IMR-90 (cell line): ENCODE measurements around the gene HDAC2. TPM values are rescaled to one million over a fixed set of nuclear protein-coding genes. Genes with fewer than 3 reads are reported as not detected.

Experiments used
- ATAC-seq: fragments of 200-7000 bp; cut with Tn5 transposase; 2 replicates; pipeline ENCODE4 v1.9.1; 2020; ENCODE audit warnings: low read depth, mild to moderate bottlenecking, moderate library complexity
- BruUV-seq: library from RNA; stranded (reverse); fragments of 400-500 nt; replicated peaks from 2 replicates; lab custom pipeline; 2021; lab: Mats Ljungman, UMichigan
- CTCF ChIA-PET: fragments of 300-600 bp; formaldehyde crosslinking; extraction: SDS; loops from one replicate; lab custom pipeline; 2021; ENCODE audit warnings: antibody characterized with exemption; lab: Yijun Ruan, JAX
- POLR2A ChIA-PET: fragments of 300-600 bp; sonication (Branson Sonifier 250); formaldehyde crosslinking; loops from one replicate; lab custom pipeline; 2022; ENCODE audit warnings: antibody characterized with exemption; ENCODE audit not compliant: unreplicated experiment; lab: Charles Lee
- DNase-seq: peaks from one replicate; pipeline ENCODE4 v3.0.0; 2013
- H2AFZ ChIP-seq: replicated peaks from 2 replicates; pipeline ENCODE3; 2013; ENCODE audit warnings: low read length, mild to moderate bottlenecking; ENCODE audit not compliant: poor library complexity
- H2AK5ac ChIP-seq: 2 replicates; pipeline ENCODE4 v1.6.1; 2013; ENCODE audit warnings: low read depth, low read length, inconsistent platforms
- H2AK9ac ChIP-seq: replicated peaks from 2 replicates; pipeline ENCODE3; 2013; ENCODE audit warnings: mild to moderate bottlenecking, low read depth, low read length, moderate library complexity; ENCODE audit not compliant: poor library complexity
- H2BK120ac ChIP-seq: 2 replicates; pipeline ENCODE4 v1.6.1; 2013; ENCODE audit warnings: low read depth, low read length, inconsistent platforms
- H2BK15ac ChIP-seq: 3 replicates; pipeline ENCODE4 v1.6.1; 2013; ENCODE audit warnings: low read depth, low read length, inconsistent platforms
- H2BK20ac ChIP-seq: 2 replicates; pipeline ENCODE4 v1.6.1; 2013; ENCODE audit warnings: low read depth, mild to moderate bottlenecking, inconsistent platforms, low read length, moderate library complexity
- H2BK5ac ChIP-seq: 2 replicates; pipeline ENCODE4 v1.6.1; 2013; ENCODE audit warnings: mild to moderate bottlenecking, low read depth, low read length, inconsistent platforms; ENCODE audit not compliant: poor library complexity, severe bottlenecking
- H3K14ac ChIP-seq: replicated peaks from 2 replicates; pipeline ENCODE4 v1.6.1; 2013; ENCODE audit warnings: low read depth, low read length, inconsistent platforms
- H3K18ac ChIP-seq: 2 replicates; pipeline ENCODE4 v1.6.1; 2013; ENCODE audit warnings: low read depth, low read length, control low read depth
- H3K23ac ChIP-seq: 2 replicates; pipeline ENCODE4 v1.6.1; 2013; ENCODE audit warnings: low read depth, low read length, inconsistent platforms
- H3K27ac ChIP-seq: 2 replicates; pipeline ENCODE4 v1.5.1; 2013; ENCODE audit warnings: mild to moderate bottlenecking, control low read depth, low read length; ENCODE audit not compliant: insufficient read depth
- H3K27me3 ChIP-seq: 2 replicates; pipeline ENCODE4 v1.6.1; 2013; ENCODE audit warnings: low read length; ENCODE audit not compliant: control insufficient read depth, insufficient read depth
- H3K36me3 ChIP-seq: 2 replicates; pipeline ENCODE4 v1.6.1; 2013; ENCODE audit warnings: low read length, mixed read lengths; ENCODE audit not compliant: control insufficient read depth, insufficient read depth
- H3K4ac ChIP-seq: 2 replicates; pipeline ENCODE4 v1.6.1; 2013; ENCODE audit warnings: low read depth, low read length, inconsistent platforms
- H3K4me1 ChIP-seq: 2 replicates; pipeline ENCODE4 v1.6.1; 2013; ENCODE audit warnings: low read length, mixed read lengths; ENCODE audit not compliant: control insufficient read depth, insufficient read depth
- H3K4me2 ChIP-seq: 2 replicates; pipeline ENCODE4 v1.6.1; 2013; ENCODE audit warnings: low read depth, mild to moderate bottlenecking, control low read depth, low read length, moderate library complexity
- H3K4me3 ChIP-seq: 2 replicates; pipeline ENCODE4 v1.5.1; 2013; ENCODE audit warnings: low read depth, mild to moderate bottlenecking, control low read depth, low read length, moderate library complexity; ENCODE audit not compliant: insufficient read depth
- H3K56ac ChIP-seq: 2 replicates; pipeline ENCODE4 v1.6.1; 2013; ENCODE audit warnings: low read length, inconsistent platforms; ENCODE audit not compliant: insufficient read depth; ENCODE audit errors: extremely low read depth
- H3K79me1 ChIP-seq, 2 experiments: 2 replicates each; pipeline ENCODE4 v1.6.1; 2013; ENCODE audit warnings: low read length in 2 of 2, inconsistent platforms in 1 of 2, low read depth in 1 of 2
- H3K9ac ChIP-seq: 2 replicates; pipeline ENCODE4 v1.6.1; 2013; ENCODE audit warnings: low read depth, low read length, control low read depth
- H3K9me1 ChIP-seq: 2 replicates; pipeline ENCODE4 v1.6.1; 2013; ENCODE audit warnings: low read length, inconsistent platforms; ENCODE audit not compliant: insufficient read depth
- H3K9me3 ChIP-seq: 2 replicates; pipeline ENCODE4 v1.6.1; 2013; ENCODE audit warnings: low read length; ENCODE audit not compliant: control insufficient read depth, insufficient read depth
- H4K20me1 ChIP-seq: 2 replicates; pipeline ENCODE4 v1.6.1; 2013; ENCODE audit warnings: low read length, inconsistent platforms; ENCODE audit not compliant: insufficient read depth
- H4K5ac ChIP-seq: 2 replicates; pipeline ENCODE4 v1.6.1; 2013; ENCODE audit warnings: mild to moderate bottlenecking, low read depth, low read length, control low read depth
- H4K8ac ChIP-seq, 2 experiments: 2 replicates each; pipeline ENCODE4 v1.6.1; 2013; ENCODE audit warnings: low read depth in 2 of 2, low read length in 2 of 2, control low read depth in 1 of 2, inconsistent platforms in 1 of 2
- H4K91ac ChIP-seq: 2 replicates; pipeline ENCODE4 v1.6.1; 2013; ENCODE audit warnings: low read depth, low read length, inconsistent platforms; ENCODE audit not compliant: insufficient read depth
- CEBPB ChIP-seq: IDR thresholded peaks from 2 replicates; pipeline ENCODE4 v1.6.1; 2012; ENCODE audit warnings: low read depth, low read length, improper control_type of control experiment
- CTCF ChIP-seq: conservative IDR thresholded peaks from 2 replicates; pipeline ENCODE4 v1.5.1; 2012; ENCODE audit warnings: mild to moderate bottlenecking, low read depth, low read length, improper control_type of control experiment
- ELK1 ChIP-seq: fragments of 150-350 bp; IDR thresholded peaks from 2 replicates; pipeline ENCODE4 v1.6.1; 2016; ENCODE audit warnings: low read depth, mild to moderate bottlenecking, low read length, moderate library complexity, borderline replicate concordance
- MAZ ChIP-seq: IDR thresholded peaks from 2 replicates; pipeline ENCODE4 v1.6.1; 2012; ENCODE audit warnings: low read depth, mild to moderate bottlenecking, low read length, improper control_type of control experiment, moderate library complexity, borderline replicate concordance
- POLR2A ChIP-seq: IDR thresholded peaks from 2 replicates; pipeline ENCODE4 v1.6.1; 2012; ENCODE audit warnings: mild to moderate bottlenecking, low read depth, low read length
- RAD21 ChIP-seq: IDR thresholded peaks from 2 replicates; pipeline ENCODE4 v1.6.1; 2012; ENCODE audit warnings: low read length, improper control_type of control experiment
- RCOR1 ChIP-seq: IDR thresholded peaks from 2 replicates; pipeline ENCODE4 v1.6.1; 2012; ENCODE audit warnings: mild to moderate bottlenecking, low read length, improper control_type of control experiment; ENCODE audit not compliant: insufficient replicate concordance
- RFX5 ChIP-seq: IDR thresholded peaks from 2 replicates; pipeline ENCODE4 v1.8.0; 2012; ENCODE audit warnings: low read depth, mild to moderate bottlenecking, low read length, moderate library complexity
- SMC3 ChIP-seq: fragments of 150-350 bp; IDR thresholded peaks from 2 replicates; pipeline ENCODE4 v1.6.1; 2016; ENCODE audit warnings: low read depth, mild to moderate bottlenecking, antibody characterized with exemption, low read length, moderate library complexity
- WGBS, 2 experiments: methylation state at CpG; one replicate each; pipeline versions ENCODE4 v1.1.5 to v1.1.7; 2013; ENCODE audit warnings: missing lambda C conversion rate in 2 of 2; ENCODE audit not compliant: insufficient read length in 1 of 2; ENCODE audit errors: extremely low coverage in 2 of 2; 5-methylcytosine and 5-hydroxymethylcytosine counted together
- dilution Hi-C: fragments of 300-500 bp; cut with HindIII; formaldehyde crosslinking; loops from one replicate; pipeline ENCODE4 v1.14.3; 2018; ENCODE audit warnings: low sequenced_read_pairs; ENCODE audit not compliant: unreplicated experiment
- in situ Hi-C: fragments of 300-500 bp; cut with MboI; formaldehyde crosslinking; loops from 3 replicates; pipeline ENCODE4 v1.14.3; 2019; ENCODE audit warnings: low sequenced_read_pairs, inconsistent platforms, mixed read lengths
- intact Hi-C: fragments of 100-400 bp; cut with micrococcal nuclease; formaldehyde crosslinking; loops from 2 replicates; pipeline ENCODE4 v1.10.0; 2022
- polyA plus RNA-seq, 3 experiments: library from polyadenylated mRNA; depleted of rRNA; stranded (reverse); fragments of >200 nt; gene quantifications; 2 replicates each; pipeline ENCODE4 v1.2.3, GENCODE V29; 2012; ENCODE audit warnings: low replicate concordance in 1 of 3
- total RNA-seq: library from RNA; depleted of rRNA; stranded (reverse); fragments of >200 nt; gene quantifications from 2 replicates; pipeline ENCODE4 v1.2.3, GENCODE V29; 2012

The HDAC2 gene
- total and polyA plus RNA-seq, 2 of the 4 experiments (the other 2 are of a cell fraction): 72.6 to 122 TPM

DNA sequence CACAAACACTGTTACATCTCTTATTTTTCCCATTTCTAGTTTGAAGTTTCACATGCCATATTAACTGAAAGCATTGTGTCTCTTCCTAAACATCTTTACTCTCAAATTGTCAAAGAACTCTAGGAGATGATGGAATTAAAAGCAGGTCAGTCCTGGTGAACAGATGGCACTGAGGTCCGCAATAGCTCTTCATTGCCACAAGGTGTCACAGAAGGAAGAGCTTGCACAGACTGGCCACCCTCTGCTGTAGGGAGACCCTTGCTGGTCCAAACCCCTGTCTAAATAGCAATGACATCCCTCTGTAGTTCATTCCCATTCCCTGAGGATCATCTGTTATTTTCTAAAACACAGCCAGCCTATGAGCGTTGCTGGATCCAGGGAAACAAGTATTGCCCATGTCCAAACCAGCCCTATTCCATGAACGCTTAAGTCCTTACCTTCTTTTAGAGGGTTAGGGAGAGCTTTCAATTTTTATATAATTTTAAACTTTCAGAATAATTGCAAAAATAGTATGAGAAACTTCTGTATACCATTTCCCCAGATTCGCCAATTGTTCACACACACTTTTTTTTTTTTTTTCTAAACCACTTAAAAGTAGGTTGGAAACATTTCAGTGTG is 10.1 kb upstream of the HDAC2 start:
- Histone ChIP-seq H2BK5ac (no peak overlapping the region), H3K4me3 (no peak overlapping the region), H3K4ac (no peak overlapping the region), H3K14ac (no peak overlapping the region), H2BK120ac (no peak overlapping the region), H4K8ac (no peak overlapping the region), H2BK20ac (no peak overlapping the region), H4K20me1 (no peaks in the 10 kb centered on the region), H4K91ac (no peak overlapping the region), H2BK15ac (no peak overlapping the region), H2AK5ac (no peak overlapping the region), H3K23ac (no peak overlapping the region), H3K4me2 (no peak overlapping the region), H2AFZ (no peak overlapping the region), H3K36me3 (no peaks in the 10 kb centered on the region), H4K5ac (no peak overlapping the region), H3K9me3 (no peaks in the 10 kb centered on the region), H3K56ac (no peak overlapping the region), H3K18ac (no peak overlapping the region), H3K27me3 (no peaks in the 10 kb centered on the region), H3K79me1 (no peaks in the 10 kb centered on the region), H3K9me1 (no peaks in the 10 kb centered on the region), H3K4me1 (no peaks in the 10 kb centered on the region; the same call in 1 of the 2 replicates), H3K9ac (no peak overlapping the region), H2AK9ac (no peak overlapping the region), H3K27ac (no peak overlapping the region)
- intact Hi-C loops (loop anchor here (1.0 kb wide), 1 partner anchor 127 kb away; no protein-coding TSS in a partner anchor), in situ Hi-C loops (loop anchor here (25.0 kb wide), 1 partner anchor 306 kb away; no protein-coding TSS in a partner anchor), dilution Hi-C loops (no loop called here)
- no CpG with 5 or more reads among the region's 4 CpGs for WGBS, 2 experiments
- POLR2A ChIA-PET: no interaction called here
- BruUV-seq: no TSS peak
- no peak for TF ChIP-seq CEBPB
- TF ChIP-seq RFX5: no peak
- TF ChIP-seq SMC3: peak; percentile 31; the same call in 1 of the 2 replicates
- no peak for TF ChIP-seq ELK1
- no peak for TF ChIP-seq MAZ
- TF ChIP-seq CTCF: peak; percentile 47
- no peak for TF ChIP-seq POLR2A
- peak; percentile 54 for TF ChIP-seq RAD21
- no peak for TF ChIP-seq RCOR1
- CTCF ChIA-PET: interaction anchor here (0.7 to 2.2 kb wide), 7 partner anchors 10 to 323 kb away, joined by 3 to 12 read pairs (median 5); partner anchors contain the start of gene HDAC2
- DNase-seq (peak; percentile 31), ATAC-seq (peak; percentile 82)
